Measurements from ENCODE around the gene EXOC4.

Gene EXOC4

DNA sequence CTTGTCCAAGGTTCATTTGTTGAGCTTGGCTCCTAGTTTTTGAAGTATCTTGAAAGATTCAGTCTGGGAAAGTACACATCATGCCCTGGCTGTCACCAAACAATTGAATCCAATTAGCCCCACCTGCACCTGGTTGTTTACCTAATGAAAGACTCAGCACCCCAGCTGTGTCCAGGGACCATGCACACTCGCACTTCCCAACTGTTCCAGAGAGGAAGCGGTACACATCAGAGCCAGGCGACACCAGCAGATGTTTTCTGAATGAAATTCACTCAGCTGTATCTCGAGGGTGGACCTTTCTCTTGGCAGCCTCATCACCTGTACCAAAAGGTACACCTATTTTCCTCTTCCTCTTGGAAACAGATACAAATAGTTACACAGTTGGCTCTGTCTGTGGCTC is 657.9 kb downstream of the EXOC4 start:
- Histone ChIP-seq H3K4ac (ENCODE audit: low read length) (no peak overlapping the region), H2BK15ac (ENCODE audit: low read length) (no peak overlapping the region), H3K4me2 (ENCODE audit: insufficient read depth, low read length, poor library complexity, severe bottlenecking) (no peak overlapping the region), H3K27ac (replicated peaks; ENCODE audit: low read length) (no peak overlapping the region), H2AFZ (ENCODE audit: low read length) (no peak overlapping the region), H2BK12ac (ENCODE audit: low read length) (no peak overlapping the region), H3K9ac (ENCODE audit: low read depth, low read length, poor library complexity) (no peak overlapping the region), H4K91ac (ENCODE audit: low read depth, low read length, poor library complexity) (no peak overlapping the region), H3K9me3 (replicated peaks in 1 of 2; ENCODE audit: control insufficient read depth in 2 of 2, insufficient read depth in 1 of 2, low read depth in 1 of 2, low read length in 2 of 2) (no peaks in the 10 kb centered on the region), H4K8ac (ENCODE audit: low read depth, low read length) (no peak overlapping the region), H2BK120ac (ENCODE audit: low read depth, low read length) (no peak overlapping the region), H3K18ac (ENCODE audit: low read length) (no peak overlapping the region), H2AK5ac (ENCODE audit: low read depth, low read length) (no peak overlapping the region), H3K23ac (ENCODE audit: low read depth, low read length, poor library complexity) (no peak overlapping the region), H3K14ac (ENCODE audit: low read length) (no peak overlapping the region), H3K79me1 (ENCODE audit: low read depth, low read length) (no peaks in the 10 kb centered on the region), H3K36me3 (replicated peaks in 1 of 2; ENCODE audit: control insufficient read depth in 2 of 2, insufficient read depth in 2 of 2, low read length in 2 of 2) (no peaks in the 10 kb centered on the region), H3K27me3 (ENCODE audit: control insufficient read depth in 3 of 3, insufficient read depth in 3 of 3, low read depth in 1 of 3, low read length in 3 of 3) (no peaks in the 10 kb centered on the region), H3K4me3 (ENCODE audit: low read length in 2 of 2) (no peak overlapping the region), H2BK5ac (ENCODE audit: low read length) (no peak overlapping the region), H3K4me1 (ENCODE audit: control insufficient read depth in 2 of 2, insufficient read depth in 1 of 2, low read depth in 1 of 2, low read length in 2 of 2) (no peaks in the 10 kb centered on the region)
- DNase-seq (ENCODE audit: low spot score) = no peak
- no CpG with 5 or more reads among the region's 4 CpGs for WGBS, 2 donors (ENCODE audit: extremely low coverage in 2 of 2, insufficient read length in 2 of 2, insufficient replicate concordance in 1 of 2)

DNA sequence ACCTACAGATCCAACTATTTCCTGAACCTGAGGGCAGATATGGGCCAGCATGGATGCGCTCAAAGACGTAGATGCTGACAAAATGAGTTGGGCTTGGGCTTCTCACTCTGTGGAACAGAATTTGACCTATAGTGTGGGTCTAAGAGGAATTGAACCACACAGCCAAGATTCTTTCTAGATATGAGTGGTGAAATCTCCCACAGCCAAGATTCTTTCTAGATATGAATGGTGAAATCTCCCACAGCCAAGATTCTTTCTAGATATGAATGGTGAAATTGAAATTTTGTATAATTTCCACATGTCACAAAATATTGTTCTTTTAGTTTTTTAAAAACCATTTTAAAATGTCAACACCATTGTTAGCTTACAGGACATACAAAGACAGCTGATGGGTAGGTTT is 658.8 kb downstream of the EXOC4 start:
- H2BK12ac ChIP-seq (ENCODE audit: low read length) = no peak overlapping the region
- no peak overlapping the region for H3K4ac ChIP-seq (ENCODE audit: low read length)
- no peak overlapping the region for H2BK5ac ChIP-seq (ENCODE audit: low read length)
- H3K79me1 ChIP-seq (ENCODE audit: low read depth, low read length) = no peaks in the 10 kb centered on the region
- H2AFZ ChIP-seq (ENCODE audit: low read length) = no peak overlapping the region
- H2AK5ac ChIP-seq (ENCODE audit: low read depth, low read length) = no peak overlapping the region
- no peak overlapping the region for H3K14ac ChIP-seq (ENCODE audit: low read length)
- no peak overlapping the region for H3K18ac ChIP-seq (ENCODE audit: low read length)
- no peak overlapping the region for H3K23ac ChIP-seq (ENCODE audit: low read depth, low read length, poor library complexity)
- H2BK15ac ChIP-seq (ENCODE audit: low read length) = no peak overlapping the region
- no peaks in the 10 kb centered on the region for H3K27me3 ChIP-seq (ENCODE audit: control insufficient read depth in 3 of 3, insufficient read depth in 3 of 3, low read depth in 1 of 3, low read length in 3 of 3)
- H3K9me3 ChIP-seq (replicated peaks in 1 of 2; ENCODE audit: control insufficient read depth in 2 of 2, insufficient read depth in 1 of 2, low read depth in 1 of 2, low read length in 2 of 2) = no peaks in the 10 kb centered on the region
- no peaks in the 10 kb centered on the region for H3K4me1 ChIP-seq (ENCODE audit: control insufficient read depth in 2 of 2, insufficient read depth in 1 of 2, low read depth in 1 of 2, low read length in 2 of 2)
- DNase-seq (ENCODE audit: low spot score) = no peak
- WGBS, 2 donors (ENCODE audit: extremely low coverage in 2 of 2, insufficient read length in 2 of 2, insufficient replicate concordance in 1 of 2) = no CpG with 5 or more reads among the region's 2 CpGs
- no peaks in the 10 kb centered on the region for H3K36me3 ChIP-seq (replicated peaks in 1 of 2; ENCODE audit: control insufficient read depth in 2 of 2, insufficient read depth in 2 of 2, low read length in 2 of 2)
- no peak overlapping the region for H3K4me2 ChIP-seq (ENCODE audit: insufficient read depth, low read length, poor library complexity, severe bottlenecking)
- H3K4me3 ChIP-seq (ENCODE audit: low read length in 2 of 2) = no peak overlapping the region
- H2BK120ac ChIP-seq (ENCODE audit: low read depth, low read length) = no peak overlapping the region
- H4K8ac ChIP-seq (ENCODE audit: low read depth, low read length) = no peak overlapping the region
- H3K9ac ChIP-seq (ENCODE audit: low read depth, low read length, poor library complexity) = no peak overlapping the region
- H4K91ac ChIP-seq (ENCODE audit: low read depth, low read length, poor library complexity) = no peak overlapping the region
- H3K27ac ChIP-seq (replicated peaks; ENCODE audit: low read length) = no peak overlapping the region

DNA sequence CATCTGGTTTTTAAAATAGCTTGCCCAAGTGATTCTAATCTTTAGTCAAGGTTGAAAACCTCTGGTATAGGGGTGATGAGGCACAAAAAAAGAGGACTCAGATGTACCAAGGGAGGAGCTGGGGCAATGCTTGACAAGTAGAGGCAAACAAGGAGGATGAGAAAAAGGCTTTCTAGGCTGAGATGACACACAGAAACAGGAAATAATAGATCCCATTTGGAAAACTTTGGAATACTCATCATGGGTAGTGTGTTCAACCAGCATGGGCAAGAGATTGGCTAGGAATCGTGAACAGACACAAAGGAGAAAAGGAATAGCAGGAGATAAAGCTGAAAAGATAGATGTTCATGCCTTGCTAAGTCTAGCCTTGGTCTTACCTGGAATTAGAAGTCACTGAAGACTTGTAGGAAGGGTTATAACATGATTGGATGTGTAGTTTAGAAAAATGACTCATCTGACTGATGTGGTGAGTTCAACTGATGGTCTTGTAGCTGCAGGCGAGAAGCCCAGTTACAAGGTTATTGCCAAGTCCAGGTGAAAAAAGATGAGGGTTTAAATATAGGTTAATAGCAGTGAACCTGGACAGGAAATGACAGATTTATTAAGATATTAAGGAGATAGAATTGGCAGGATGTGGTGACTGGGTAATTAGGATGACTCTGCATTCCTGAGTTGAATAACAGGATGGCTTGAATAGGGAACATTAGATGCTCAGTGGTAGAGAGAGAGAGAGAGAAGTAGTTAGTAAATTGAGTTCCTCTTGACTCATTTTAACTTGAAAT is 660.2 kb downstream of the EXOC4 start:
- Histone ChIP-seq H3K23ac (ENCODE audit: low read depth, low read length, poor library complexity) (no peak overlapping the region), H3K4me1 (ENCODE audit: control insufficient read depth in 2 of 2, insufficient read depth in 1 of 2, low read depth in 1 of 2, low read length in 2 of 2) (no peaks in the 10 kb centered on the region), H3K4me3 (ENCODE audit: low read length in 2 of 2) (no peak overlapping the region), H3K79me1 (ENCODE audit: low read depth, low read length) (no peaks in the 10 kb centered on the region), H3K9me3 (replicated peaks in 1 of 2; ENCODE audit: control insufficient read depth in 2 of 2, insufficient read depth in 1 of 2, low read depth in 1 of 2, low read length in 2 of 2) (no peaks in the 10 kb centered on the region), H3K9ac (ENCODE audit: low read depth, low read length, poor library complexity) (no peak overlapping the region), H2AFZ (ENCODE audit: low read length) (no peak overlapping the region), H3K4ac (ENCODE audit: low read length) (no peak overlapping the region), H3K14ac (ENCODE audit: low read length) (no peak overlapping the region), H3K27me3 (ENCODE audit: control insufficient read depth in 3 of 3, insufficient read depth in 3 of 3, low read depth in 1 of 3, low read length in 3 of 3) (no peaks in the 10 kb centered on the region), H3K4me2 (ENCODE audit: insufficient read depth, low read length, poor library complexity, severe bottlenecking) (no peak overlapping the region), H4K8ac (ENCODE audit: low read depth, low read length) (no peak overlapping the region), H2AK5ac (ENCODE audit: low read depth, low read length) (no peak overlapping the region), H2BK5ac (ENCODE audit: low read length) (no peak overlapping the region), H4K91ac (ENCODE audit: low read depth, low read length, poor library complexity) (no peak overlapping the region), H2BK12ac (ENCODE audit: low read length) (no peak overlapping the region), H2BK120ac (ENCODE audit: low read depth, low read length) (no peak overlapping the region), H2BK15ac (ENCODE audit: low read length) (no peak overlapping the region), H3K27ac (replicated peaks; ENCODE audit: low read length) (no peak overlapping the region), H3K18ac (ENCODE audit: low read length) (no peak overlapping the region), H3K36me3 (replicated peaks in 1 of 2; ENCODE audit: control insufficient read depth in 2 of 2, insufficient read depth in 2 of 2, low read length in 2 of 2) (no peaks in the 10 kb centered on the region)
- no CpG with 5 or more reads among the region's 2 CpGs for WGBS, 2 donors (ENCODE audit: extremely low coverage in 2 of 2, insufficient read length in 2 of 2, insufficient replicate concordance in 1 of 2)
- no peak for DNase-seq (ENCODE audit: low spot score)

- Histone ChIP-seq H2AFZ (ENCODE audit: low read length) (no peak overlapping the region), H3K4ac (ENCODE audit: low read length) (no peak overlapping the region), H4K91ac (ENCODE audit: low read depth, low read length, poor library complexity) (no peak overlapping the region), H2BK120ac (ENCODE audit: low read depth, low read length) (no peak overlapping the region), H2AK5ac (ENCODE audit: low read depth, low read length) (no peak overlapping the region), H3K9me3 (replicated peaks in 1 of 2; ENCODE audit: control insufficient read depth in 2 of 2, insufficient read depth in 1 of 2, low read depth in 1 of 2, low read length in 2 of 2) (peaks cover 4 to 12% of the 10 kb centered on the region in 2 donors), H3K36me3 (replicated peaks in 1 of 2; ENCODE audit: control insufficient read depth in 2 of 2, insufficient read depth in 2 of 2, low read length in 2 of 2) (no peaks in the 10 kb centered on the region), H3K18ac (ENCODE audit: low read length) (no peak overlapping the region), H3K4me2 (ENCODE audit: insufficient read depth, low read length, poor library complexity, severe bottlenecking) (no peak overlapping the region), H2BK5ac (ENCODE audit: low read length) (no peak overlapping the region), H3K4me3 (ENCODE audit: low read length in 2 of 2) (no peak overlapping the region), H2BK15ac (ENCODE audit: low read length) (no peak overlapping the region), H3K79me1 (ENCODE audit: low read depth, low read length) (no peaks in the 10 kb centered on the region), H4K8ac (ENCODE audit: low read depth, low read length) (no peak overlapping the region), H3K9ac (ENCODE audit: low read depth, low read length, poor library complexity) (no peak overlapping the region), H3K27me3 (ENCODE audit: control insufficient read depth in 3 of 3, insufficient read depth in 3 of 3, low read depth in 1 of 3, low read length in 3 of 3) (no peaks in the 10 kb centered on the region), H2BK12ac (ENCODE audit: low read length) (no peak overlapping the region), H3K14ac (ENCODE audit: low read length) (no peak overlapping the region), H3K27ac (replicated peaks; ENCODE audit: low read length) (no peak overlapping the region), H3K4me1 (ENCODE audit: control insufficient read depth in 2 of 2, insufficient read depth in 1 of 2, low read depth in 1 of 2, low read length in 2 of 2) (no peaks in the 10 kb centered on the region), H3K23ac (ENCODE audit: low read depth, low read length, poor library complexity) (no peak overlapping the region)
- WGBS, 2 donors (ENCODE audit: extremely low coverage in 2 of 2, insufficient read length in 2 of 2, insufficient replicate concordance in 1 of 2) = no CpG with 5 or more reads among the region's 3 CpGs
- no peak for DNase-seq (ENCODE audit: low spot score)
Observed at GRCh38 chr7:133916621-133917020, 663.7 kb downstream of the EXOC4 start.
